ENCODE results near the gene BRD3.
"Not testable (repeated sequence)": the region's sequence is repeated elsewhere in the genome, so short reads cannot be mapped to it uniquely, and the experiment has no call there.

The BRD3 gene

DNA sequence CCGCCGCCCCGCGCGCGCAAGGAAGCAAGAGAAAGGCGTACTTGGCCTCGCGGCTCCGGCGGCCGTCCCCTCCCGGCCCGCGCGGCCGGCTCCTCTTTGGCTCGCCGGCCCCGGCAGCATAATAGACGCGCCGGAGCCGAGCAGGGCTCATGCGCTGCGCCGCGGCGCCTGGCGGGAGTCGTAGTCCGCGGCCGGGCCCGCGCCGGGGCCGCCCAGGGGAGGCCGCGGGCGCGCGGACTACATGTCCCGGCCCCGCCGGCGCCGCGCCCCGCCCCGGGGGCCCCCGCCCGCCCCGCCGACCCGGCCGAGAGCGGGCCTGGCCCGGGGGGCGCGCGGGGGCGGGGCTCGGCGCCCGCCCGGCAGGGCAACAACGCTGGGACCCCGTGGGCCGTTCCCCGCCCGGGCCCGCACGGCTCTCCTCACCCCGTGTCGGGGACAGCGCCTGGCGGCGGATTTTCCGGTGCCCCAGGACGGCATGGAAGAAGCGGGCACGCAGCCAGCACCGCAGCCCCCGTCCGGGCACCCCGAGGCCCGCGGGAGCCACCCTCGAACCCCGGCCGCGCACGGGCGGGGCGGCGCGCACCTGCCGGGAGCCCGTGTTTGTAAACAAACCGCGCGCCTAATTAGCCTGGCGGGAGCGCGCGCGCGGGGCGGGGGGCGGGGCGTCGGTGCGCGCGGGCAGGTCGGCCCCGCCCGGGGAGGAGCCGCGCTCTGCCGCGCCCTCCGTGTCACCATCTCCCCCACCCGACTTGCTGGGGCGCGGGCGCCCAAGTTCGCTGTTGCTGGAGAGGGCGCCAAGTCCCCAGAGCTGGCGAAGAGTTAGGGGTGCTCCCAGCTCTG is at the start of gene BRD3:
Gene BRD3, minus strand, starts transcription at position 123 of the 840 bp plus-strand sequence. CDS start 14,549 bp downstream, outside the sequence.
- peak; percentile 96 for DNase-seq

DNA sequence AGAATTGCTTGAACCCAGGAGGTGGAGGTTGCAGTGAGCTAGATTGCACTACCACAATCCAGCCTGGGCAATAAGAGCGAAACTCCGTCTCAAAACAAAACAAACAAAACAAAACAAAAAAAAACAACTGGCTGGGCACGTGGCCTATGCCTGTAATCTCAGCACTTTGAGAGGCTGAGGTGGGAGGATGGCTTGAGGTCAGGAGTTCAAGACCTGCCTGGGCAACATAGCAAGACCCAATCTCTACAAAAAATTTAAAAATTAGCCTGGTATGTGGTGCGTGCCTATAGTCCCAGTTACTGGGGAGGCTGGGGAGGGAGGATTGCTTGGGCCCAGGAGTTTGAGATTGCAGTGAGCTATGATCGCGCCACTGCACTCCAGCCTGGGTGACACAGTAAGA is 44.7 kb upstream of the BRD3 start:
- no peak for DNase-seq

DNA sequence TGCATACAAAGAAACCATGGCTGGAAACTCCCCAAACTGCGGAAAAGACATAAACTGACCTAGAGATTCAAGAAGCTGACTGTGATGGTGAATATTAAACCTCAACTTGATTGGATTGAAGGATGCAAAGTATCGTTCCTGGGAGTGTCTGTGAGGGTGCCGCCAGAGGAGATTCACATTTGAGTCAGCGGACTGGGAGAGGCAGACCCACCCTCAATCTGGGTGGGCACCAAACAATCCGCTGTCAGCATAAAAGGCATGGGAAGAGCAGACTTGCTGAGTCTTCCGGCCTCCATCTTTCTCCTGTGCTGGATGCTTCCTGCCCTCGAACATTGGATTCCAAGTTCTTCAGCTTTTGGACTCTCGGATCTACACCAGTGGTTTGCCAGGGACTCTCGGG is 43.2 kb upstream of the BRD3 start:
- no peak for DNase-seq

DNA sequence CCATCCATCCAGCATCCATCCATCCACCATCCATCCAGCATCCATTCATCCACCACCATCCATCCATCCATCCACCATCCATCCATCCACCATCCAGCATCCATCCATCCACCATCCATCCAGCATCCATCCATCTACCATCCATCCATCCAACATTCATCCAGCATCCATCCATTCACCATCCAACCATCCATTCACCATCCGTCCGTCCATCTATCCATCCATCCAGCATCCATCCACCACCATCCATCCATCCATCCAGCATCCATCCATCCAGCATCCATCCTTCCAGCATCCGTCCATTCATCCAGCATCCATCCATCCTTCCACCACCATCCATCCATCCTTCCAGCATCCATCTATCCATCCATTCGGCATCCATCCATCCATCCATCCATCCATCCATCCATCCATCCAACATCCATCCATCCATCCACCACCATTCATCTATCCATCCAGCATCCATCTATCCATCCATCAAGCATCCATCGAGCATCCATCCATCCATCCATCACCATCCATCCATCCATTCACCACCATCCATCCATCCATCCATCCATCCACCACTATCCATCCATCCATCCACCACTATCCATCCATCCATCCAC is 35.7 kb upstream of the BRD3 start:
- no peak for DNase-seq

DNA sequence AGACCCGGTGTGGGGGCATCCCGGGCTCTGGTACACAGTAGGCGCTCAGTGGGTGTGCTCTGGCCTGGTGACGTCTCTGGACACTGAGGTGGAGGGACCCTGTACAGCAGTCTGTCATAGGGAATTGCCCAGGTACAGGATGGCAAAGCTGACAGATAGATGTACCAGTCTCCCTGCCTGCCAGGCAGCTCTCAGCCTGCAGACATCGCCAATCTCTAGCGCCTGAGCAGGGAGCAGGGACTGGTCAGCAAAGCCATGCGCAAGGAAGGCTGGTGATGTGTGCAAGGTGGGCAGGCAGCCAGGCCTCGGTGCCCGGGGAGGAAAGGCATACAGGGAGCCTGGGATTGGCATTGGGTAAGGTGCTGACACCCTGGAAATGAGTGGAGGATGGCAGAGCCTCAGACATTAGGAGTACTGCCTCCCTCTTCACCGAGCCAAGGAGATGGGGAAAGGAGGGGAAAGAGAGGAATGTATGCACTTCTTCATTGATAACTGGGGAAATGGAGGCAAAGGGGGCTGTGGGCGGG is 33.9 kb upstream of the BRD3 start:
- DNase-seq: no peak

DNA sequence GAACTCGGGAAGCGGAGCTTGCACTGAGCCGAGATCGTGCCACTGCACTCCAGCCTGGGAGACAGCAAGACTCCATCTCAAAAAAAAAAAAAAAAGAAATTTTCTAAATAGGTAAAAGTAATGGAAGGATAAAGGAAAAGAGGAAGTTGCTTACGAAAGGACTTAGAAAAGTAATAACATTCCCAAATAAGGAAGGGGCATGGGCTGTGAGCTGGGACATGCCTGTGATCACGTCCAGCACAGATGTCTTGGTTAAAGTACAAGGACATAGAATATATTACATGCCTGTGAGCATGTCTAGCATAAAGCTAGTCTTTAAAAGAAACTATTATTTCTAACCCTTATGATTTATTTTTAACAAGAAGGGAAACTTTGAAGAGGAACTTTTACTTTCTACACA is 33.3 kb upstream of the BRD3 start:
- not testable (repeated sequence) for DNase-seq

DNA sequence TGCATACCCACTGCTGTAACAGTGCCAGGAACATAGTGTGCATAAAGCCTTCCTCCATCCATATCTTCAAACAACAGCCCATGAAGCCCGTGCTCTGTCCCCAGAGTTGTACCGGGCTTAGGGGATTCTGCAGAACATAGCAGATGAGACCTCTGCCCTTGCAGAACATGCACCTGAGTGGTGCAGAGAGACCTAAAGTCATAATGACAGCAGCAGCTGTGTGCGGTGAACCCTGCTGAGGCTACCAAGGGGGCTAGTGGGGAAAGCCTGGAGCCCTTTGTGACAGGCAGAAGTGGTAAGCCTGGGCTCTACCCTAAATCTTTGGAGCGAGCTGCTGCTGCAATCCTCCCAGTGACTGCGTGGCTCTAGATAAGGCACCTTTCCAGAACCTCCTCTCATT is 32.2 kb upstream of the BRD3 start:
- no peak for DNase-seq

DNA sequence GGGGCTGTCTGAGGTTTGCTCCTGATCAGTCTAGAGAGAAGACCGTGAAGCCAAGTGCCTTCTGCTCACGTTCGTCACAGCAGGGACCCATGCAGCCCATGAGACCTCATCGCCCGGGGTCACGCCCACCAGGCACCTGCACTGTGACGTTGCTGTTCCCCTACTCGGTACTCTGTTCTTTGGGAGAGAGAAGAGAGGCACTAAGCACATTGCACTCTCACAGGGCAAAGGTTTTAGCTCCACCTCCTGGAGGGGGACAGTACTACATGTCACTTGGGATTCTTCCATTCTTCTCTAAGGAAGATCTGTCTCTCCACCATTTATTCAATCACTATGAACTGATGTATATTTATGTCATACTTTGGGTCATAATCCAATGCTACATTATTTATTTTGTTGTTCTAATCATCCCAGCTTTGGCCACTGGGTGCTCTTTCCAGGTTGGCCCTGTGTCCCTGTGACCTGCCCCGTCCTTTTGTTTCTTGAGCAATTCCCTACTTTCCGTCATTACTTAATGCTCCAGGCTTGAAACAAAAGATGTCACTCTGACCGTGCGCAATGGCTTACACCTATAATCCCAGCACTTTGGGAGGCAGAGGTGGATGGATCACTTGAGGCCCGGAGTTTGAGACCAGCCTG is 31.4 kb upstream of the BRD3 start:
- peak; percentile 43 for DNase-seq

DNA sequence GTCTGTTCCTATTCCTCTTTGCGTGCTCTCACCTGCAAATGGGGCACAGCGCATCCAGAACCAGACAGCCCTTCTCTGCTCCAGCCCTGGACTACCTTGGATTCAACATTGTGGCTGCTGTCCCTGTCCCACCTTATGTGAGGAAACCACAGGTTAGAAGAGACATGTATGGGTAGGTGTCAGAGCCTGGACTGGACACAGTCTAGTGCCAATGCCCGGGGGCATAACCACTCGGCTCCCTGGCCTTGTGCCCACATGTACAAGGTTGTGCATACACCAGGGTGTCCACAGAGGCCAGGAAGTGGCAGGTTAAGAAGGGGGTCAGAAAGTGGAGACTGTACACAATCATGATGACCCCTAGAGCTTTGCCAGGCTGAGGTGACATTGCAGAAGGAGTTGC is 22.1 kb upstream of the BRD3 start:
- no peak for DNase-seq

DNA sequence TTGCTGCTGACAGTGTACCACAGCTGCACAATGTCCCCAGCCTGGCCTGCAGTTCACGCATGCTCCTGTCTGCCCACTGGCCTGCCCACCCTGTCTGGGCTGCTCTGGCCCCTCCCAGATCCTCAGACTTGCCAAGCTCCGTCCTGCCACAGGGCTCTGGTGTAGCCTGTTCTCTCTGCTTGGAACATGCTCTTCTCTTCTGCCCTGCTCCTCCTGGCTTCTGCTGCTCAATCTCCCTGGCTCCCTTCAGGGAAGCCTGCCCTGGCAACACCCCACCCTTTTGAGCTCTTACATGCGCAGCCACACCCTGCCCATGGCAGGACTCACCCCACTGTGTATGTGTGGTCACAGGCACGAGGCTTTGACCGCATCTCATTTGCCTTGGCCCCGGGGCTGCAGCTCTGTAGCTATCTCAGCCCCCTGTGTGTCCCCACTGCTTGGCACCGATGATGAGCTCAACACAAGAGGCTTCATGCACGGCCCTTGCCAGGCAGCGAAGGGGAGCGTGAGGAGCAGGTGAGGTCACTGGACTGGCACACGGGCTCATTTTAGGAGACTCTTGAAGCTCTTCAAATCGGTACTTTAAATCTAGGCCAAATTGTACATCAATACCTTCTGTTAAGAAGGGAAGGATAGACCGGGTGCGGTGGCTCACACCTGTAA is 20.4 kb upstream of the BRD3 start:
- DNase-seq: no peak

DNA sequence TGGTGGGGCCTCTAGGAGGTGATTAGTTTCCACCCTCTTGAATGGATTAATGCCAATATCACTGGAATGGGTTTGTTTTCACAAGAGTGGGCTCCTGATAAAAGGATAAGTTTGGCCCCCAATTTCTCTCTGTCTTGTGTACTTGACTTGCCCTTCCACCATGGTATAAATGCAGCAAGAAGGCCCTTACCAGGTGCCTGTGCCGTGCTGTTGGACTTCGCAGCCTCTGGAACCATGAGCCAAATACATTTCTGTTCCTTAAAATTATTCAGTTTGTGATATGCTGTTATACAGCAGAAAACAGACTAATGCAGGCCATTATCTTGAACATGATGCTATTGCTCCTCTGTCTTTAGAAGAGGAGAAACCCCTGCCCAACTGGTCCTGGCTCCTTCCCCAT is 17.8 kb upstream of the BRD3 start:
- no peak for DNase-seq

DNA sequence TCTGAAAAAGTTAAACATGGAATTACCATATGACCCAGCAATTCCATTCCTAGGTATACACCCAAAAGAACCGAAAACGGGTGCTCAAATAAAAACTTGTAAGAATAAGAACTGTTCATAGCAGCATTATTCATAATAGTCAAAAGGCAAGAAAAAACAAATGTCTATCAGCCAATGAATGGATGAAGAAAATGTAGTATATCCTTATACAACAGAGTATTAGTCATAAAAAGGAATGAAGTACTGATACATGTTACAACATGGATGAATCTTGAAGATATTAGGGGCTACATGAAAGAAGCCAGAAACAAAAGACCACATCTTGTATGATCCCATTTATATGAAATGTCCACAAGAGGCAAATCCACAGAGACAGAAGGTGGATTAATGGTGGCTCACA is 15.6 kb upstream of the BRD3 start:
- no peak for DNase-seq

DNA sequence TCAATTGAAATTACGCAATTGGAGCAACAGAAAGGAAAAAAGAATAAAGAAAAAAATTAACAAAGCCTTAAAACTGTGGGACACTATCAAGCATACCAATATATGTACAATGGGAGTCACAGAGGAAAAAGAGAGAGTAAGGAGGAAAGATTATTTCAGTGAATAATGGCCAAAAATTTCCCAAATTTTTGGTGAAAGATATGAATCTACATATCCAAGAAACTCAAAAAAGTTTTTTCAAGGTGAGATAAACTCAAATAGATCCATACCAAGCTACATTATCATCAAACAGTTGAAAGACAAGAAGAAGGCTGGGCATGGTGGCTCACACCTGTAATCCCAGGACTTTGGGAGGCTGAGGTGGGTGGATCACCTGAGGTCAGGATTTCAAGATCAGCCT is 8.8 kb upstream of the BRD3 start:
- DNase-seq: no peak

DNA sequence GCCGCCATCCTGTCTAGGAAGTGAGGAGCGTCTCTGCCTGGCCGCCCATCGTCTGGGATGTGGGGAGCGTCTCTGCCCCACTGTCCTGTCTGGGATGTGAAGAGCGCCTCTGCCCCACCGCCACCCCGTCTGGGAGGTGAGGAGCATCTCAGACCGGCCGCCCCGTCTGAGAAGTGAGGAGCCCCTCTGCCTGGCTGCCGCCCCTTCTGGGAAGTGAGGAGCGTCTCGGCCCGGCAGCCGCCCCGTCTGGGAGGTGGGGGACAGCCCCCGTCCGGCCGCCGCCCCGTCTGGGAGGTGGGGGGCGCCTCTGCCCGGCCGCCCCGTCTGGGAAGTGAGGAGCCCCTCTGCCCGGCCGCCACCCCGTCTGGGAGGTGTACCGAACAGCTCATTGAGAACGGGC is 7.9 kb upstream of the BRD3 start:
- not testable (repeated sequence) for DNase-seq

DNA sequence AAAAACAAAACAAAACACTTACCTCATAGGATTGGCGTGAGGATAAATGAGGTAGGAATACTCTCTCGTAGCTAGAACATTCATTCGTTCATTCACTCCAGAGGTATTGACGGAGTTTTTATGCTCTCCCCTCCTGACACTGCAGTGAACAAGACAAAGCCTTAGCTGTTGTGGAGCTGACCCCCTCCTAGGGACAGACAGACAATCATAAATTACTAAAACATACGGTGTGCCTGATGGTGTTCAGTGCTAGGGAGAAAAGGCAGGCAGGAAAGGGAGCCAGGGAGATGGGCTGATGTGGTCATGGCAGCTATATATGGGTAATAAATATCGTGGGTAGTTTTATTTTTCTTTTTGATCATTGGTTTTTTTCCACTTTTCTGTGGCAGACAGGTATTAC is 5.7 kb upstream of the BRD3 start:
- DNase-seq: no peak

DNA sequence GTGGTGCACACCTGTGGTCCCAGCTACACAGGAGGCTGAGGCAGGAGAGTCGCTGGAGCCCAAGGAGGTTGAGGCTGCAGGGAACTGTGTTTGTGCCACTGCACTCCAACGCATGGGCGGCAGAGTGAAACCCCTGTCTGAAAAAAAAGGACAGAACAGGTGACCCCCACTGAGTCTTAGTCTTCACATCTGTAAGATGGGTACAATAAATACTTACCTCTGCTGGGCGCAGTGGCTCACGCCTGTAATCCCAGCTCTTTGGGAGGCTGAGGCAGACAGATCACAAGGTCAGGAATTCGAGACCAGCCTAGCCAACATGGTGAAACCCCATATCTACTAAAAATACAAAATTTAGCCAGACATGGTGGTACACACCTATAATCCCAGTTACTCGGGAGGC is 4.9 kb upstream of the BRD3 start:
- not testable (repeated sequence) for DNase-seq

DNA sequence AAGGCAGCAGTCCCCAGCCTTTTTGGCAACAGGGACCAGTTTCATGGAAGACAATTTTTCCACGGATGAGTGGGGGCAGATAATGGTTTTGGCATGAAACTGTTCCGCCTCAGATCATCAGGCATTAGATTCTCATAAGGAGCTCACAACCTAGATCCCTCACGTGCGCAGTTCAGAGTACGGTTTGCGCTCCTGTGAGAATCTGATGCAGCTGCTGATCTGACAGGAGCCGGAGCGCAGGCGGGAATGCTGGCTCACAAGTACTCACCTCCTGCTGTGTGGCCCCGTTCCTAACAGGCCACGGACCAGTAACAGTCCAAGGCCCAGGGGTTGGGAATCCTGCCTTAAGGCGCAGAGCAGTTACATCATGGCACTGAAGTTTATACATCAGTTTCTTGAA is 3.3 kb upstream of the BRD3 start:
- DNase-seq: no peak

DNA sequence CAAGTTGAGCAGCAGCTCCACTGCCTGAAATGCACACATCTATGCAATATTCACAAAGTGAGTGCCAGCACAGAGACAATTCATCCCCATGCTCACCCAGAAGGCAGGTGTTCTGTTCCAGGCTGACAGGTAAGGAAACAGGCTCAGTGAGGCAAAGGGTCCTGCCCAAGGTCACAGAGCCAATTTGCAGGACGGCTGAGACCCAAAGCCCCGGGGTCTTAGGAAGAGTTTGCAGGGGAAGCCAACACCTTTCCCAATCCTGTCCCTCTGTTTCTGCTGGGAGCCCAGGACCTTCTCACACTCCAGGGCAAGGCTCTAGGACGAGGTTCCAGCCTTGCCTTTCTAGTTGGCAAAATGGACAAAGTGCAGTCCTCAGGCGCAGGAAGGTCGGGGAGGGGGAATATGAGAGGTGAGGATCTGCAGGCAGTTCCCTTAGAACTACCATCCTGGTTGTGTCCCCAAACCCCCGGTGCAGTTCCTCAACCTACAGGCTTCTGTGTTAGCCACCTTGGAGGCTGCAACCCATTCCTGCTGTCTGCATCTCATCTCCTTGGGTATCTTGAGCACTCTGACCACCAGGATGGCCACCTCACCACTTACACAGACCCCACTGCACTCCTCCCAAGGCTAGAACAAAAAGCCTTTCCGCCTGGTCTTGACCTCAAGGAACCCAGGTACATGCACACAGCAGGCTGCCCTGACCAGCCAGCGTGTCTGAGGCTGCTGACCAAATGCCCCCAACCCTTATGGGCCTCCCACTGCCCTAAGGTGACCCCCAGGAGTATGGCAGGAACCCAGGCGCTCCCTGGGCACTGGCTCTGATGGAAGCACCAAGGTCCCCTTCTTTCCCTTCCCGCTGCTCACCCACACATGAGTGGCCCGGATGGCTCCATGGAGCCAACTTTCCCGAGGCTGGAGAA is 1.9 kb upstream of the BRD3 start:
- no peak for DNase-seq

DNA sequence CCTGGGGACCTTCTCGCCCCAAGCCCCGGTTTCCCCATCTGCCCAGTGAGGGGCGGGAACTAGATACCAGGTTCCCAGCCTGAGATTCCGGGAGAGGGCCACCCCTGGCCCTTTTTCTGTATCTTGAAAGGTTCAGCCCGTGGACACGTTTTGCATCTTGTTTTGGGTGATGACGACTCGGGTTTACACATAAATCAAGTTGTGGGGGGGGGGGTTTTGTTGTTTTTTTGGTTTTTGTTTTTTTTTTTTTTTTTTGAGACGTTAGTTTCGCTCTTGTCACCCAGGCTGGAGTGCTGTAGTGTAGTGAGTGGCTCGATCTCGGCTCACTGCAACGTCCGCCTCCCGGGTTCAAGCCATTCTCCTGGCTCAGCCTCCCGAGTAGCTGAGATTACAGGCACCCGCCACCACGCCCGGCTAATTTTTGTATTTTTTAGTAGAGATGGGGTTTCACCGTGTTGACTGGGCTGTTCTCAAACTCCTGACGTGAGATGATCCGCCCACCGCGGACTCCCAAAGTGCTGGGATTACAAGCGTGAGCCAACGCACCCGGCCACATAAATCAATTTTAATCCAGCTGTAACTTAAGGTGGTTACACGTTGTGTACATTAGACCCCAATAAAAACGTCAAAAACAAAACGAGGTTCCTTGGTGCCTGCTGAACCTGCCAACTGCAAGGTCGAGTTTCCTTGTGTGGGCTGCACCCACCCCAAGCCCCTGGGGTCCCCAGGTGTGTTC is 1.1 kb upstream of the BRD3 start:
- DNase-seq: peak; percentile 66

DNA sequence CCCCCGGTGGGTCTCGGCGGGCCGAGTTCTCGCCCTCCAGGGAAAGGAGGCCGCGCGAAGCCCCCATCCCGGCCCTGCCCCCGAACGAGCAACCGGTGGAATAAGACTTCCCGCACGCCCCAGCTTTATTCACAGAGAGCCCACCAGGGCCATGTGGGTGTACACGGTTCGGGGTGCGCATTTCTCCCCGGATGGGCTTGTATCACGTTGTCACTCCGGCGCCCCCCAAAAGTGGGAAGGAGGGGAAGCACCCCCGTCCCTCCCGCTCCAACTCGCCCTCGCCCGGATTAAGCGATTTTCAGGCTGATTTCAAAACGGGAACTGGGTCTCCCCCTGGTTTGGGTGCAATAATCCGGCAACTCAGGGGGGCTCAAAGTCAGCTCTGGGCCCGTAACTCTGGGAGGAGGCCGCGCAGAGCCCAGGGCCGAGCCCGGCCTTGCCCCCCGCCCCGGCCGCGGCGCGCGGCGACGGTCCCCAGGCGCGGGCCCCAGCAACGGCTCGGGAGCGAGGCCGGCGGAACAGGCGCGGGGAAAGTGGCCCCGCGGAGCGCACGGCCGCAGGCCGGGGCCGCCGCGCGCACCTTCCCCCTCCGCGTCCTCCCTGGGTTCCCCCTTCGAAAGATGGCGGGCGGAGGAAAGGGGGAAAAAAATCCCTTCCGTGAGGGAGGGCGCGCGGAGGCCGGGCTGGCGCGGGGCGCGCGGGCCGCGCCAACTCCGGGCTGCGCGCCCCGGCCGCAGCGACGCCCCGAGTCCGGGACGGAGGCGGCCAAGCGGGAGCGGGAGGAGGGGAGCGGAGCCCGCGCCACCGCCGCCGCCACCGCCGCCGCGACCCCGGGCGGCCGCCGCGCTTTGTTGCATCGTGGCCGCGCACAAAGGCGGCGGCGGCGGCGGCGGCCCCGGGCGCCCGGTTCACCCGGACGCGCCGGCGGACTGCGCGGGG is 644 bp downstream of the BRD3 start:
- peak; percentile 33 for DNase-seq
